CD14-positive monocyte (primary cell): Measurements from ENCODE around the gene MYCBP2. TPM values are rescaled to one million over a fixed set of nuclear protein-coding genes. Genes with fewer than 3 reads are reported as not detected.

Experiments
- DNase-seq, 3 donors: peaks; one replicate each; pipeline ENCODE4 v3.0.0-alpha.2; 2011 to 2022
- H2AFZ ChIP-seq: 2 replicates; pipeline ENCODE4 v1.6.0; 2012; ENCODE audit warnings: mild to moderate bottlenecking, low read depth, low read length, inconsistent platforms; ENCODE audit not compliant: insufficient read depth, poor library complexity, severe bottlenecking
- H3K27ac ChIP-seq, 2 donors: 1 replicate in 1 of 2; 2 replicates in 1 of 2; pipeline ENCODE4 v1.5.1; 2012 to 2013; ENCODE audit warnings: low read length in 2 of 2, control low read depth in 1 of 2, inconsistent platforms in 1 of 2, low read depth in 1 of 2, mild to moderate bottlenecking in 1 of 2
- H3K27me3 ChIP-seq, 2 donors: one replicate each; pipeline versions ENCODE4 v1.6.0 to v1.6.1; 2011 to 2013; ENCODE audit warnings: low read length in 2 of 2; ENCODE audit not compliant: control insufficient read depth in 2 of 2, insufficient read depth in 2 of 2
- H3K36me3 ChIP-seq, 2 donors: replicated peaks in 1 of 2; 1 replicate in 1 of 2; 2 replicates in 1 of 2; pipeline versions ENCODE4 v1.5.1 to v1.6.1; 2012 to 2013; ENCODE audit warnings: low read length in 2 of 2, control low read depth in 1 of 2, inconsistent platforms in 1 of 2, mild to moderate bottlenecking in 1 of 2; ENCODE audit not compliant: insufficient read depth in 2 of 2, control insufficient read depth in 1 of 2
- H3K4me1 ChIP-seq, 2 donors: 1 replicate in 1 of 2; 2 replicates in 1 of 2; pipeline versions ENCODE4 v1.5.1 to v1.6.1; 2012 to 2013; ENCODE audit warnings: low read length in 2 of 2, control low read depth in 1 of 2, inconsistent platforms in 1 of 2, mild to moderate bottlenecking in 1 of 2, moderate library complexity in 1 of 2; ENCODE audit not compliant: insufficient read depth in 2 of 2, control insufficient read depth in 1 of 2
- H3K4me2 ChIP-seq: replicated peaks from 2 replicates; pipeline ENCODE3; 2012; ENCODE audit warnings: low read length, moderate library complexity, mild to moderate bottlenecking; ENCODE audit not compliant: poor library complexity, severe bottlenecking; ENCODE audit errors: extremely low read depth
- H3K4me3 ChIP-seq, 3 experiments: fragments of 200-600 bp in 1 of 3; sonication (generic) in 1 of 3; replicated peaks in 1 of 3; 1 replicate in 2 of 3; 2 replicates in 1 of 3; pipeline ENCODE4 v1.5.1; 2011 to 2013; ENCODE audit warnings: low read length in 3 of 3, mild to moderate bottlenecking in 3 of 3, control low read depth in 2 of 3, low read depth in 2 of 3, inconsistent platforms in 1 of 3, moderate library complexity in 1 of 3
- H3K79me2 ChIP-seq: 2 replicates; pipeline ENCODE4 v1.6.0; 2012; ENCODE audit warnings: mild to moderate bottlenecking, control low read depth, inconsistent platforms, low read length, moderate library complexity; ENCODE audit not compliant: insufficient read depth
- H3K9ac ChIP-seq: 2 replicates; pipeline ENCODE4 v1.6.0; 2017; ENCODE audit warnings: low read length, mild to moderate bottlenecking; ENCODE audit not compliant: insufficient read depth, poor library complexity, severe bottlenecking
- H3K9me3 ChIP-seq, 2 donors: replicated peaks in 1 of 2; 1 replicate in 1 of 2; 2 replicates in 1 of 2; pipeline versions ENCODE4 v1.5.1 to v1.6.1; 2012 to 2013; ENCODE audit warnings: low read length in 2 of 2, control low read depth in 1 of 2; ENCODE audit not compliant: control insufficient read depth in 1 of 2, insufficient read depth in 1 of 2
- H4K20me1 ChIP-seq: 2 replicates; pipeline ENCODE4 v1.6.0; 2012; ENCODE audit warnings: mild to moderate bottlenecking, low read length, control low read depth, moderate library complexity; ENCODE audit not compliant: insufficient read depth
- H3K27ac Mint-ChIP-seq, 7 donors: one replicate each; pipeline ENCODE4 v1.8.0; 2020; ENCODE audit warnings: mild to moderate bottlenecking in 7 of 7, mixed read lengths in 7 of 7, moderate library complexity in 6 of 7, inconsistent platforms in 2 of 7
- H3K27me3 Mint-ChIP-seq, 3 donors: one replicate each; pipeline ENCODE4 v1.8.0; 2021 to 2022; ENCODE audit warnings: low read depth in 3 of 3, mild to moderate bottlenecking in 3 of 3, mixed read lengths in 3 of 3, moderate library complexity in 3 of 3, inconsistent platforms in 1 of 3
- H3K36me3 Mint-ChIP-seq, 2 donors: one replicate each; pipeline ENCODE4 v1.8.0; 2020; ENCODE audit warnings: mixed read lengths in 2 of 2, inconsistent platforms in 1 of 2, mild to moderate bottlenecking in 1 of 2
- H3K4me1 Mint-ChIP-seq: one replicate; pipeline ENCODE4 v1.8.0; 2020; ENCODE audit warnings: mild to moderate bottlenecking, mixed read lengths
- H3K4me3 Mint-ChIP-seq, 2 donors: one replicate each; pipeline ENCODE4 v1.8.0; 2020; ENCODE audit warnings: mild to moderate bottlenecking in 2 of 2, mixed read lengths in 2 of 2, moderate library complexity in 1 of 2
- H3K9me3 Mint-ChIP-seq, 7 donors: one replicate each; pipeline ENCODE4 v1.8.0; 2020 to 2022; ENCODE audit warnings: mixed read lengths in 7 of 7, mild to moderate bottlenecking in 6 of 7, moderate library complexity in 6 of 7, inconsistent platforms in 2 of 7
- WGBS: methylation state at CpG from one replicate; pipeline ENCODE4 v1.1.5; 2013; ENCODE audit warnings: missing lambda C conversion rate; ENCODE audit not compliant: insufficient coverage; 5-methylcytosine and 5-hydroxymethylcytosine counted together
- intact Hi-C, 2 donors: fragments of 100-400 bp; cut with micrococcal nuclease; formaldehyde crosslinking; loops; one replicate each; pipeline versions ENCODE4 v1.15.0 to v1.15.1; 2023
- polyA plus RNA-seq, 3 donors: library from polyadenylated mRNA; depleted of rRNA in 1 of 3; unstranded in 2 of 3; stranded (reverse) in 1 of 3; fragments of 300-500 nt in 2 of 3; fragments of >200 nt in 1 of 3; fragmentation: Illumina TruSeq in 2 of 3; gene quantifications; 1 replicate in 2 of 3; 2 replicates in 1 of 3; pipeline ENCODE4 v1.2.3, GENCODE V29; 2012 to 2021
- TF ChIP-seq, protein P1 (sequence below): fragments of 200-600 bp; IDR thresholded peaks from one replicate; pipeline ENCODE4 v1.8.0; 2022; ENCODE audit warnings: antibody characterized with exemption, mild to moderate bottlenecking

MYCBP2 gene
- polyA plus RNA-seq, 3 donors = 7.6 to 51.5 (median 14.4) TPM

DNA sequence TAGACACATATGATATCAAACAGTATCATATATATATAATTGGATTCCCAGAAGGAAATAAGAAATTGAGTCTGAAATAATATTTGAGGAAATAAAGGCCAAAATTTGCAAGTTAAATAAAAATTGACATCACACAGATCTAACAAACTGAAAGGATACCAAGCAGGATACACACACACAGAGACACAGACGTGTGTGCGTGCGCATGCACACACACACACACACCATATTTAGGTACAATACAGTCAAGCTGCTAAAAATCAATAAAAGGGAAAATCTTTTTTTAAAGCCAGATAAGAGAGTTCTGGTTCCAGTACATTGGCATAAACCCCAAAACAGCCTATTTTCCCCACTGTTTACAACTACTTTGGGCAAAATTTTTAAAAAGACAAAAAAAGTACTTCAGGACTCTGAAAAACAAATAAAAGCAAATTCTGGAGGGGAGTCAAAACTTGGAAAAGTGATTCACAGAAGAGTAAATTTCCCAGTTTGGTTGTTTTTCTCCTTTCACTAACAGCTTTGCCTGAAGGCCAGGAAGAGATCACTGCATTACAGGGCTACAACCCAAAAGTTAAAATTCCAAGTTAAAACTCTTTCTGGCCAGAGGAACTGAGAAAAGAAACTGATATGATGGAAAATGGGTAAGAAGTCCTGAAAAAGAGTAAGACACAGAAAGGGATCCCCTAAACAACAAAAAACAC lies 16.2 kb downstream of the MYCBP2 start:
- H3K4me3 ChIP-seq = no peak overlapping the region
- H3K27me3 Mint-ChIP-seq = no peaks in the 10 kb centered on the region
- H3K9me3 ChIP-seq = no peaks in the 10 kb centered on the region
- H4K20me1 ChIP-seq = peaks cover 100% of the 10 kb centered on the region
- no peaks in the 10 kb centered on the region for H3K27me3 ChIP-seq
- TF ChIP-seq, protein P1, sequence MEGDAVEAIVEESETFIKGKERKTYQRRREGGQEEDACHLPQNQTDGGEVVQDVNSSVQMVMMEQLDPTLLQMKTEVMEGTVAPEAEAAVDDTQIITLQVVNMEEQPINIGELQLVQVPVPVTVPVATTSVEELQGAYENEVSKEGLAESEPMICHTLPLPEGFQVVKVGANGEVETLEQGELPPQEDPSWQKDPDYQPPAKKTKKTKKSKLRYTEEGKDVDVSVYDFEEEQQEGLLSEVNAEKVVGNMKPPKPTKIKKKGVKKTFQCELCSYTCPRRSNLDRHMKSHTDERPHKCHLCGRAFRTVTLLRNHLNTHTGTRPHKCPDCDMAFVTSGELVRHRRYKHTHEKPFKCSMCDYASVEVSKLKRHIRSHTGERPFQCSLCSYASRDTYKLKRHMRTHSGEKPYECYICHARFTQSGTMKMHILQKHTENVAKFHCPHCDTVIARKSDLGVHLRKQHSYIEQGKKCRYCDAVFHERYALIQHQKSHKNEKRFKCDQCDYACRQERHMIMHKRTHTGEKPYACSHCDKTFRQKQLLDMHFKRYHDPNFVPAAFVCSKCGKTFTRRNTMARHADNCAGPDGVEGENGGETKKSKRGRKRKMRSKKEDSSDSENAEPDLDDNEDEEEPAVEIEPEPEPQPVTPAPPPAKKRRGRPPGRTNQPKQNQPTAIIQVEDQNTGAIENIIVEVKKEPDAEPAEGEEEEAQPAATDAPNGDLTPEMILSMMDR = no peak
- intact Hi-C loops = no loop called here
- DNase-seq = no peak
- no peaks in the 10 kb centered on the region for H3K36me3 ChIP-seq
- no peak overlapping the region for H3K4me2 ChIP-seq
- peak overlapping the region in 1 of 7 donors; percentile 74 for H3K27ac Mint-ChIP-seq
- H3K9ac ChIP-seq = no peak overlapping the region
- H3K4me1 Mint-ChIP-seq = peaks cover 72% of the 10 kb centered on the region
- no peaks in the 10 kb centered on the region for H3K36me3 Mint-ChIP-seq
- H3K4me1 ChIP-seq = peaks cover 20 to 30% of the 10 kb centered on the region in 2 donors
- no peak overlapping the region for H3K4me3 Mint-ChIP-seq
- H3K79me2 ChIP-seq = peaks cover 100% of the 10 kb centered on the region
- WGBS = no CpG with 5 or more reads among the region's 3 CpGs
- H3K9me3 Mint-ChIP-seq = no peaks in the 10 kb centered on the region
- no peak overlapping the region for H2AFZ ChIP-seq
- H3K27ac ChIP-seq = peak overlapping the region in 1 of 2 donors; percentile 19

DNA sequence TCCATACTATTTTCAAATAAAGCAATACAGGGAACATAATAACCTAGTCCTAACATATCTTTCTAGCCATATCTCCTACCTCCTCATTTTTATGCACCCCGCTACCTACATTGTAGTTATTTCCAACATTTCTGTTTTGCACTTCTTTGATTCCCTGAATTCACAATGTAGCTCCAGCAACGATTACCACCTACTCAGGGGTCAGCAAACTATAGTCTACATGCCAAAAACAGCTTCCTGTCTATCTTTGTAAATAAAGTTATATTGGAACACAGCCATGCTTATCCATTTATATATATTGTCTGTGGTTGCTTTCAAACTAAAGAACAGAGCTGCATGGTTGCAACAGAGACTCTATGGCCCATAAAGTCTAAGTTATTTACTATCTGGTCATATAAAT lies 16.7 kb downstream of the MYCBP2 start:
- Mint-ChIP-seq H3K9me3 (no peaks in the 10 kb centered on the region), H3K27me3 (no peaks in the 10 kb centered on the region), H3K4me3 (no peak overlapping the region), H3K27ac (peak overlapping the region in 1 of 7 donors; percentile 46), H3K4me1 (peaks cover 77% of the 10 kb centered on the region), H3K36me3 (no peaks in the 10 kb centered on the region)
- Histone ChIP-seq H3K9ac (no peak overlapping the region), H3K9me3 (no peaks in the 10 kb centered on the region), H3K4me1 (peaks cover 21 to 36% of the 10 kb centered on the region in 2 donors), H3K4me3 (no peak overlapping the region), H3K27me3 (no peaks in the 10 kb centered on the region), H2AFZ (no peak overlapping the region), H3K27ac (peak overlapping the region in 1 of 2 donors; percentile 19), H3K79me2 (peaks cover 100% of the 10 kb centered on the region), H3K4me2 (no peak overlapping the region), H4K20me1 (peaks cover 98% of the 10 kb centered on the region), H3K36me3 (no peaks in the 10 kb centered on the region)
- WGBS = 80% methylated on average over 1 of the region's 2 CpGs
- TF ChIP-seq, protein P1 = no peak
- intact Hi-C loops = no loop called here
- DNase-seq = no peak
